PC-9 (cell line): Measurements from ENCODE around the gene MCMBP.

ENCODE experiments used
- CTCF ChIP-seq: fragments of 200-600 bp; sonication (generic); conservative IDR thresholded peaks from 2 replicates; pipeline ENCODE4 v1.6.1; 2017; ENCODE audit warnings: mixed run types, antibody characterized with exemption, mild to moderate bottlenecking, moderate library complexity
- EZH2 ChIP-seq: fragments of 200-600 bp; sonication (generic); IDR thresholded peaks from 2 replicates; pipeline ENCODE4 v1.8.0; 2017; ENCODE audit warnings: antibody characterized with exemption, low read depth

GRCh38 chr10:119898577-119898976 is 25.9 kb upstream of the MCMBP start:
- TF ChIP-seq CTCF (no peak), EZH2 (no peak)
